Activated CD4-positive, alpha-beta T cell treated with anti-CD3 and anti-CD28 coated beads, Interleukin-2, amount 50 U/mL, for 16 hours (primary cell): Measurements from ENCODE around the gene CCDC71.
A peak's percentile ranks its signal among the peaks of the same experiment; 100 is the strongest.

Experiments used
- DNase-seq: peaks from one replicate; pipeline ENCODE4 v3.0.0-alpha.2; 2020

The CCDC71 gene

GRCh38 chr3:49124991-49125670, 41.0 kb downstream of the CCDC71 start:
- DNase-seq: no peak

GRCh38 chr3:49124203-49124602, 41.9 kb downstream of the CCDC71 start:
- no peak for DNase-seq

GRCh38 chr3:49123687-49124086, 42.4 kb downstream of the CCDC71 start:
- no peak for DNase-seq

GRCh38 chr3:49122886-49123545, 43.1 kb downstream of the CCDC71 start:
- DNase-seq: no peak

- DNase-seq: no peak
Observed at GRCh38 chr3:49122451-49122850, 43.7 kb downstream of the CCDC71 start.

- DNase-seq: no peak
Observed at GRCh38 chr3:49122022-49122421, 44.1 kb downstream of the CCDC71 start.

- no peak for DNase-seq
Observed at GRCh38 chr3:49121132-49121736, 44.9 kb downstream of the CCDC71 start.

- peak; percentile 94 for DNase-seq
Observed at GRCh38 chr3:49120438-49121131, 45.5 kb downstream of the CCDC71 start, which contains the start of gene USP19. Gene USP19 (minus strand): TSS chr3:49120823. CDS start chr3:49119145, 1,678 bp downstream.

- no peak for DNase-seq
Observed at GRCh38 chr3:49120096-49120437, 46.1 kb downstream of the CCDC71 start.

GRCh38 chr3:49119439-49119838, 46.7 kb downstream of the CCDC71 start:
- DNase-seq: no peak

- DNase-seq: no peak
Observed at GRCh38 chr3:49119036-49119435, 47.1 kb downstream of the CCDC71 start.
